GM19328 (cell line): ENCODE measurements around the gene ALG3.
A peak's percentile ranks its signal among the peaks of the same experiment; 100 is the strongest.

ENCODE experiments used
- ATAC-seq: cut with Tn5 transposase; IDR thresholded peaks from one replicate; pipeline ENCODE4 v1.9.1; 2021; ENCODE audit warnings: mild to moderate bottlenecking, moderate library complexity; ENCODE audit not compliant: unreplicated experiment

ALG3 gene

DNA sequence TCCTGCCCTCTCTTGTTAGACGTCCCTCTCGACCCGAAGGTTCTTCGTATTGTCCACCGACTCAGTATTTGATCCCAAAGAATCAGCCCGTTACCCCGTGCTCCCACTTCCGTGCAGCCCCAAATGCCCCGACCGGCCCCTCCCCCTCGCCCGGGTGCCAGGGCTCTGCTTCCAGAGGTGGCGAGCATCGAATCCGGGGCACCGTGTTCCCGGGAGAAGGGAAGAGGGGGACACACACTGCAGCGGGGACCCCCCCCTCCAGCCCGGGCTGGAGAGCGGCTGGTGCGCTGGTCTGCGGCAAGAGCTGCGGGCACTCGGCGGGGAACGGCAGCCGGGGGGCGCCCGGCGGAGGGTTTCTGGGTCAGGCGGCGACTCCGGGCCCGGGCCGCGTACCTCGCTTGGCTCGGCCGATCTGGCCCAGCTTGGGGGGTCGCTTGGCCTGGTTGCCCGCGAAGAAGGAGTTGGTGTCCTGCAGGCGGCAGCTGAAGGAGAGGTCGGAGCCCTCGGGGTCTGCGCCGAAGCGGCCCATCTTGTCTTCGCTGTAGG, 12.0 kb upstream of the ALG3 start:
- no peak for ATAC-seq

DNA sequence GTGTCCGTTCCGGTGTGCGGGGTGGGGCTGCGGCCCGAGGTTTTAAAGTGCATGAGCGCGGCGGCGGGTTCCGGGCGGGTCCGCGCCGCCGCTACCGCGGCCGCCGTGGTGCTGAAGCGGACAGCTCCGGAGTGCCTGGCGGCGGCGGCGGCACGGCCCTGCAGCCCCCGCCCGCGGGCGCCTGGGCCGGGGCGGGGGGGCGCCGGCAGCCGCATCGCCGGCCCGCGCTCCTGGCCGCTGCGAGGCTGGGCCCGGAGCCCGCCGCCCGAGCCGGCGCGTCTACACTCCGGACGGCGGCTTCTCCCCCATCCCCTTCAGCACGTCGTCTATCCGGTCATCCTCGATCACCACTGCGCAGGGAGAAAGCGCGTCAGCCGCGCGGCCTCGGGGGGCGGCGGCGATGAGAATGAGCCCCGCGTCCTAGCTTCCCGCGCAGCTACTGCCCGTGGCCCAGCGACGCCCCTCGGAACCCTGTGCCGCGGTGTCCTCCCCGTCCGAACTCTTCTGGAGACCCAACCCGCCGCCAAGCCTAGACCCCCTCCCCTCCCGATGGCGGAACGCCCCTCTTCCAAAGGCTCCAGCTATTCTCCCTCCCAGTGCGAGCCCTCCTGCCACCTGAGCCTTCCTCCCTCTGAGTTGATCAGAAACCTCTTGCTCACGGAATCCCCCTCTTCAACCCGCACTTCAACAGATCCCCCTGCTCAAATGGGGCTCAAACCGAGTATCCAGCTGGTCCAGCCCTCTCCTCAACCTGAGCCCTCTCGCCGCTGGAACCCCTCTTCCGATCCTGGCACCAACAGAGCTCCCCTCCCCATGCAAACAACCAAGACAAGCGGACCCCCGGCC, 11.3 kb upstream of the ALG3 start:
- no peak for ATAC-seq

DNA sequence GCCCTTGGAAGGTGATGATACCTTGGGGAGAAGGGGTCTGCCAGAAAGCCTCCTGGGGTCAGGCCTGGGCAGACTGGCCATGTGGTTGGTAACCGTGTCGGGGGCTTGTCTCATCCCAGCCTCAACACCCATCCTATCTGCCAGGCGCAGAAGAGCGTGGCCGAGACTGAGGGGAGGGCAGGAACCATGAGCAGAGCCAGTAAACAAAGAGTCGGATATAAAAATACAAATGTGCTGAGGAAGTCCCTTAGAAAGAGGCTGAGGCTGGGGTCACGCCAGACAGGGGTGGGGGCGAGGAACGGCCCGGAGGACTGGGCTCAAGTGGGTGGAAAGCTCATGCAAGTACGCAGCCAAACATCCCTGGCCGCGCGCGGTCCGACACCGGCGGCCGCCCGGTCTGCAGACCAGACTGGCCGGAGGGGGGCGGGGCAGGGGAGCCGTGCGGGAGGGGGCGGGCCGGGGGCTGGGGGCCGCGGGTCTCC, 10.7 kb upstream of the ALG3 start:
- no peak for ATAC-seq

DNA sequence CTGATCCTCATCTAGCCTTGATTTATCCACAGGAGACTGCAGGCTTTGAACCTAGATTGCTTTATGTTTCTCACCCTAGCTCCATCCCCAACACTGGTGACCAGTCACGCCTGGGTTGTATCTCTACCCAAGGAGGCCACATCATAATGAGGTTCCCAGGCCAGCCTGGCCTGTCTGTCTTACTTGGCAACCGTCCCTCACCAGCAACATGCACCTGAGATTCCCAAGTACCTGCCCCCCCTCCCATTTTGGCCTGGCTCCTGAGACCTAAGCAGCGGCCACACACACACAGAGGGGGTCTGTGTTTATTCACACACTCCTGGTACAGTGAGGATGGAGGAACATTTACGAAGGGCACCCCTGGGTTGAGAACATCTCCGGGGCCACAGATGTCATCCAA, 10.2 kb upstream of the ALG3 start:
- no peak for ATAC-seq

DNA sequence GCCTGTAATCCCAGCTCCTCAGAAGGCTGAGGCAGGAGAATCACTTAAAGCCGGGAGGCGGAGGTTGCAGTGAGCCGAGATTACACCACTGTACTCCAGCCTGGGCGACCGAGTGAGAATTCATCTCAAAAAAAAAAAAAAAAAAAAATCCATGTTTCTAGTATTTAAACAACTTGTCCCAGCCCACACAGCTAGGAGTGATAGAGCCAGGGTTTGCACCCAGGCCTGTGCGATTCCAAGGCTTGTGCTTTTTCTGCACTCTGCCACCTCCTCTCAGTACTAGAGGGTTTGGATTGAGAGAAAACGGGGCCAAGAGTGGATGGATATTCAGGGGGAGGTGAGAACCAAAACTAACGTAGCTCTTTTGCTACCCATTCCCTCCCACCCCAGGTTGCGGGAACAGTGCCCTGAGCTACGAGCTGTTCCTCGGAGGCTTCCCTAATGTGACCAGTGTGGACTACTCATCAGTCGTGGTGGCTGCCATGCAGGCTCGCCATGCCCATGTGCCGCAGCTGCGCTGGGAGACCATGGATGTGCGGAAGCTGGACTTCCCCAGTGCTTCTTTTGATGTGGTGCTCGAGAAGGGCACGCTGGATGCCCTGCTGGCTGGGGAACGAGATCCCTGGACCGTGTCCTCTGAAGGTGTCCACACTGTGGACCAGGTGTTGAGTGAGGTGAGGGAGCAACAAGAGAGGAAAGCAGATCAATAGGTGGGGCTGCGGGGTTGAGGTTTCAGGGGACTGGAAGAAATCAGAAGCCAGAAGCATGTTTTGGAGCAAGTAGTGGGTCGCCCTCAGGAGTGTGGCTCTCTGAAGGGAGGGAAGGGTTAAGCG, 8.5 kb upstream of the ALG3 start:
- ATAC-seq: no peak

DNA sequence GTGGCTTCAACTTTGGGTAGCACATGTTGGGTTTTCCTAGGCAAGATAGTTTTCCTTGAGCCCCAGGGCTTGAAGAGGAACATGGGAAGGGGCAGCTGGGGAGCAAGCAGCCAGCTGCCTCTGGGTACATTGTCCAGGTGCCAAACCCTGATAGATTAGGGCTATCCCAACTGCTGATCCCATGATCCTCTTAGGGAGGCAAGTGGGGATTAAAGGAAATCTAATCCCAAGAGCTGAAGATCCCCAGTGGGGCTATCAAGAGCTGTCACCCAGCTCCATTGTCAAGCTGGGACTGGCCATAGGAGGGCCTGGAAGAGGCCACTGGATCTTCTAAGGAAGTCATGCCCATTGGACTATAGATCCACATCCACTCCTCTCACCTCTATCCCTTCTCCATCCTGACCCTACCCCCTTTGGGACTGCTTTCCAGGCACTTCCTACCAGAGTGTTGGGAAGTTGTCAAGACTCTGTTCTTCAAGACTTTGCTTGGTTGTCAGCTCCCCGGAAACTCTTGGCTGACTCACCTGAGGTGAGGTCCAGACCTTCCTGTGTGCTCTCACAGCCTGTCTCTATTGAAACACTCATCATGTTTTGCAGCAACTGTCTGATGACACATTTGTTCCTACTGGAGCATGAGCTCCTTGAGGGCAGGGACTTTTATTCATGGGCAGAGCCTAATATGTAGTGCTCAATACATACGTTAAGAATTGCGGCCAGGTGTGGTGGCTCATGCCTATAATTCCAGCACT, 6.7 kb upstream of the ALG3 start:
- no peak for ATAC-seq

DNA sequence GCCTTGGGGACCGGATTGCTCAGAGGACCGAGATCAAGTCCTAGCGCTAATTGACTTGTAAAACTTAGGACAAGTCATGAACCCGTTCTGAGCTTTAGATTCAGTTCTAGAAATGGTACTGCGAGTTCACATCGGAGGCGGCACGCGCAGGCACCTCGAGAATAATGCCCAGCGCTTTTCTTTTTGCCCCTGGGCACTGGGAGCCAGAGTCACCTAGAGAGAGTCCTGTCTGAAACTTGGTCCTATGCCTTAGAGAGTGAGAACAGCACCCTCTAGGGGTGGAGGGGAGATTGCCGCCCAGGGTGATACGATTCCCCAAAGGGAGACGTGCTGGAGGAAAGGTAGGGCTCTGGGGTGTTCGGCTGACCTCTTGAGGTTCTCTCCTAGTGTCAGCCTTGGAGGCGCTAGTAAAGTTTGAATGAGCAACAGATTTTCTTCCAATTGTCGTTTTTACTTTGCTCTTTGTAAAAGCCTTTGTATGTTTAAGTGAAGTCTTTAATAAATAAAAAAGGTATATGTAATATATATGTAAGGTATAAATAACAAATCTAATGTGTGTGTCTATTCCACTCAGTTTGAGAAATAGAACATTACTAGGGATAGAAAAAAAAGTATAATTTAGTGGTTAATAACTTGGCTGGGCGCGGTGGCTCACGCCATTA, 1.5 kb upstream of the ALG3 start:
- peak; percentile 52 for ATAC-seq

DNA sequence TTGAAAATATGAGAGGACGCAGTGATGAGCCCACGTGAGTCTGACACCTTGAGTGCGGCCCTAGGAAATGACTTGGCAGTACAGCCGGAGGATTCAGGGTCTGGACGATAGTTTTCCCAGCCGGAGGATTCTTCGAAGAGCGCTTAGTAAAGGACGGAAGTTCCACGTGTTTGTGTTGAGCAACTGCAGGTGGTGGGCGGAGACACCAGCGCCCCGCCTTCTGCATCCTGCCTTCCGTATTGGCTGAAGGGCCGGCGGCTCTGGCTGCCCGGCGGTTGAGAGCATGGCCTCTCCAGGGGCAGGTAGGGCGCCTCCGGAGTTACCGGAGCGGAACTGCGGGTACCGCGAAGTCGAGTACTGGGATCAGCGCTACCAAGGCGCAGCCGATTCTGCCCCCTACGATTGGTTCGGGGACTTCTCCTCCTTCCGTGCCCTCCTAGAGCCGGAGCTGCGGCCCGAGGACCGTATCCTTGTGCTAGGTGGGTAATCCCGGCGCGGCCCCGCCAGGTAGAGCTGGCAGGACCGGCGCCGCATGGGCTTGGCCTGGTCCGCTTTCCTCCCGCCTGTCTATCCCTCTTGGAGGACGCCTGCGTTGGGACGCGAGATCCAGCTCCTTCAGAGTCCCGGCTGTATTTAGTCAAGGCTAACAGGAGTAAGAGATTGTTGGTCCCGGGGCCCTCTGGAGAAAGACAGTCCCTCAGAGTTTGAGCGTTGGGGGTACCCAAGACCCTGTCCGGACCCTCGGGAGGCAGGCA, 827 bp upstream of the ALG3 start, which contains the start of gene EEF1AKMT4:
Gene EEF1AKMT4 (plus strand): TSS at position 261 of the 755 bp plus-strand sequence. CDS start 23 bp downstream, at position 284.
- ATAC-seq: peak; percentile 77

DNA sequence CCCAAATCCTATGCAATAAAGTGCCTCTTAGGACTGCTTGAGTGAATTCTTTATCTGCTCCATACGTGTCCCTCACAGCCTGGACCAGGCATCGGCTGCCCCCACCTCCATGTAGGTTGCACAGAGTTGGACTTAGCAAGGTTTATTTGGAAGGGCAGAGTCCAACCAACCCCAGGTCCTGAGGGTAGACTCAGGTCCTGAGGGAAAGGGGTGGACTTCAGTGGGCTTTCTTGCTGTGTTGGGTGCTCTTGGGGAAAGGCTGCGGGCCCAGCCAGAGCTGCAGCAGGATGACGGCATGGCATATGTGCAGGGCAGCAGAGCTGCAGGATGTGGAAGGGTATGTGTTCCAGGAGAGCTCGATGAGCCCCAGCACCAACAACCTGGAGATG, 6.5 kb downstream of the ALG3 start:
- ATAC-seq: no peak

DNA sequence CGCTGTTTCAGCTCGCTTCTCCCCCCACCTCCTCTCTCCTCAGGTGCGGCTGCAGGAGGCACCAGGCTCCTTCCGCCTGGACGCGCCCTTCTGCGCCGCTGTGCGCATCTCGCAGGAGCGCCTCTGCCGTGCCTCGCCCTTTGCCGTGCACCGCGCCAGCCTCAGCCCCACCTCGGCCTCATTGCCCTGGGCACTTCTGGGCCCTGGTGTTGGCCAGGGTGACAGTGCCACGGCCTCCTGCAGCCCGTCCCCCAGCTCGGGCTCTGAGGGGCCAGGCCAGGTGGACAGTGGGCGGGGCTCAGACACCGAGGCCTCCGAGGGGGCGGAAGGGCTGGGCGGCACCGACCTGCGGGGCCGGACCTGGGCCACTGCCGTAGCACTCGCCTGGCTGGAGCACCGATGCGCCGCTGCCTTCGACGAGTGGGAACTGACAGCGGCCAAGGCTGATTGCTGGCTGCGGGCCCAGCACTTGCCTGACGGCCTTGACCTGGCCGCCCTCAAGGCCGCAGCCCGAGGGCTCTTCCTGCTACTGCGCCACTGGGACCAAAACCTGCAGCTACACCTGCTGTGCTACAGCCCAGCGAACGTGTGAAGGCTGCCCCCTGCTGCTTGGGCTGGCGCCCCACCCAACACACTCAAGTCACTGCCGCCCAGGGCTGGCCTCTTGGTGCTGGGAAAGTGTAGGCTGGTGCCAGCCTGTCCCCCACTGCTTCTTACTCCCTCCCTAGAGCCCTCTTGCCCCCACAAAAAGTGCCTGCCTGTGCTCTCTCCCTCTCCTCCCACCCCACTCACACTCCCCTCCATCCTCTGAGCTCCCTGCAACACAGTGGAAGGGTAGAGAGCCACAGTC, 7.1 kb downstream of the ALG3 start:
- ATAC-seq: no peak

DNA sequence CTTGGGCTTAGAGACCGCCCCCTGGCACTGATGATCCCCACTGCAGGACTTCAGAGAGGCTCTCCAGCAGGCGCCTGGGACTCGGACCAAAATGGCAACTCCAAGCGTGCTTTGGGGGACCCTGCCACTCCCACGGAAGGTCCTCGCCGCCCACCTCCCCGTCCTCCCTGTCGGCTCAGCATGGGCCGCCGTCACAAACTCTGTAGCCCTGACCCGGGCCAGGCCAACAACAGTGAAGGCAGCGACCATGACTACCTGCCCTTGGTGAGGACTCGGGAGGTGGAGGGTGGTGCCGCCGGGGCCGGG, 7.7 kb downstream of the ALG3 start:
- ATAC-seq: no peak

DNA sequence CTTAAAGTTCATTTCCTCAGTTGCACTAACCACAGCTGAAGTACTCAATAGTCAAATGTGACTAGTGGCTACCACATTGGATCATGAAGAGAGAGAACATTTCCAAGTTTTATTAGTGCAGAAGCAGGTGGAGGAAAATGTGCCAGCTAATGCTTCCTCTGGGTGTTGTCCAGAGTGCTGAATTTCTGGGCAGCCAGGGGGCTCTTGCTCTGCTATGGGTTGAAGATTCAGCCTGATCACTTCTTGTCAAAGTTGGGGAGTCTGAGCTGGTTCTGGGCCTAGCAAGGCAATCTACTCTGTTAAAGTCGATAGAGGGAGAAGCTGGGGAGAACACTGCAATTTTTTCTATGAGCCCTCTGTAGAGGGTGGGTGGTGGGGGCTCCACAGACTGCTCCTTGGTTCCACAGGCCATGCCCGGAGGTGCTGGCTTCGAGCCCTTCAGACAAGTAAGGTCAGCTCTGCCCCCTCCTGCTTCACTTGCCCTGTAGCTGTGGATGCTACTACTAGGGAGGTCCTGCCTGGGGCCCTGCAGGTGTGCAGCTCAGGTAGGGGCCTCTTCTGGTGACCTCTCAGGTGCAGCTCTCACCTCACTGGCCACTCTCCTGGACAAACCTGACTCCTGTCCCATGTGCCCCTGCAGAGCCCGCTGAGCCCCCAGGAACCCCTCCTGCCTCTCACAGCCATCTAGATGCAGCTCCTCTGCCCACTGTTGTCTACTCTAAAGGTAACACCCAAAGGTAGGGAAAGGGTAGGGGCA, 8.2 kb downstream of the ALG3 start:
- ATAC-seq: no peak

DNA sequence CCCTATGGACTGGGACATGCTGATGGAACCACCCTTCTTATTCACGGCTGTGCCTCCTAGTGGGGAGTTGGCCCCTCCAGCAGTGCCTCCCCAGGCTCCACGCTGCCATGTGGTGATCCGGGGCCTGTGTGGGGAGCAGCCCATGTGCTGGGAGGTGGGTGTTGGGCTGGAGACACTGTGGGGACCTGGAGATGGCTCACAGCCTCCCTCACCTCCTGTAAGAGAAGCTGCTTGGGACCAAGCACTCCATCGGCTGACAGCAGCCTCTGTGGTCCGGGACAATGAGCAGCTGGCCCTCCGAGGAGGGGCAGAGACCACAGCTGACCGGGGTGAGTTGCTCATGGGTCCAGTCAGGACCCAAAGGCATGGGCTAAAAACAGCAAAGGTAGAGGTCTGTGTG, 9.1 kb downstream of the ALG3 start:
- no peak for ATAC-seq

DNA sequence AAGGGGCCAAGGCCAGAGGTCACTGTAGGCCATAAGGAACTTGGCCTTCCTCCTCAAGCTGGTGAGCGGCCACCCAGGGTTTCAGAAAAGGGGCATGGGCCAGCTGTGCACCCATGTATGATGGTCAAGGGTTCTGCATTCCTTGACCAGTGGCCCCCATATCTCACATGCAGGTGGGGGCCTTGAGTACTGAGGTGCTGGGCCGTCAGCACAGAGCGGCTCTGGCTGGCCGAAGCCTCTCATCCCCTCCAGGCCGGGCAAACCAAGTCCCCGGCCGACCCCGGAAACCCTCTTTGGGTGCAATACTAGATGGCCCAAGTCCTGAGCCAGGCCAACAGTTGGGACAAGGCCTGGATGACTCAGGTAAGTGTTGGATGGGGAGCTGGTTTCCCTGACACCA, 9.5 kb downstream of the ALG3 start:
- no peak for ATAC-seq

DNA sequence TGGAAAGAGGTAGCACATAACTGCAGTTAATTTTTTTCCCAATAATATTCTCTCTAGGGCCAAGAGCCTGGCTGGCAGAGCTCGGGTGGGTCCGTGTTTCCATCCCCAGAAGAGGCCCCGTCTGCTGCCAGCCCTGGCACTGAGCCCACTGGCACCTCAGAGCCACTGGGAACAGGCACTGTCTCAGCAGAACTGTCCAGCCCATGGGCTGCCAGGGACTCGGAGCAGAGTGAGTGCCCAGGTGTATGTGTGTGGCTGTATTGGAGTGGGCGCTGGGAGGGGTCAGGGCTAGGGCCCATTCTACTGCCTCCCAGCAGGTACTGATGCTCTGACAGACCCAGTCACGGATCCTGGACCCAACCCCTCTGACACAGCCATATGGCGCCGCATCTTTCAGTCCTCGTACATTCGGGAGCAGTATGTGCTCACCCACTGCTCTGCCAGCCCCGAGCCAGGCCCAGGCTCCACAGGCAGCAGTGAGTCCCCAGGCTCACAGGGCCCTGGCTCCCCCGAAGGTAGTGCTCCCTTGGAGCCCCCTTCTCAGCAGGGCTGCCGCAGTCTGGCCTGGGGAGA, 10.4 kb downstream of the ALG3 start:
- ATAC-seq: no peak

DNA sequence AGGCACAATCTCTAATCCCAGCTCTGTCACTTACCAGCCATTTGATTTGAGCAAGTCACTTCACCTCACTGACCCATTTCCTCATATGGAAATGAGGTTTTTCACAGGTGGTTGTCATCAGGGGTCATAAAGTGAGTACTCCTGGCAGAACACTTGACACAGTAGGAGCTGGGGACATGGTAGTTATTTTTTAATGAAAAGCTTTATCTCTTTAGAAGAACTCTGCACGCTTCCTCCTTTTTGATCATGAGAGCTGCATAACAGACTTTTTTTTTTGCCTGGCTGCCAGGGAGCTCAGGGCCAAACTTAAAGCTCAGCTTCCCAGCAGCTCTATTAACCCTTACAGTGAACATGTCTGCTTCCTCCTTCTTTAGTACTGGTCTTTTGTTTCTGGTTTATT, 11.0 kb downstream of the ALG3 start:
- no peak for ATAC-seq

DNA sequence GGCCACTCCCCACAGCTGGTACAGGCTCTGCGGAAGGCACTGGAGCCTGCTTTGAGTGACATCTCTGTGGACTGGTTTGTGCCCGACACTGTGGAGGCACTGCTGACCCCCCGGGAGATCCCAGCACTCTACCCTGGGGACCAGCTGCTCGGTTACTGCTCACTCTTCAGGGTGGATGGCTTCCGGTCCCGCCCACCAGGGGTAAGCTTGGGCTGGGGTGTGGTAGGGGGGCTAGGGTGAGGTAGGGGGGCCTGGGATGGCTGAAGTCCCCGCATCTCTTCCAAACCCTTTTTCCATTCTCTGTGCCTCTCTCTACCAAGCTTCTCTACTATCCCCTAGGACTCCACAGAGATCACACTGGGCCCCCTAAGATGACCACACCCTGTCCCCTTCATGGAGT, 11.6 kb downstream of the ALG3 start:
- no peak for ATAC-seq

DNA sequence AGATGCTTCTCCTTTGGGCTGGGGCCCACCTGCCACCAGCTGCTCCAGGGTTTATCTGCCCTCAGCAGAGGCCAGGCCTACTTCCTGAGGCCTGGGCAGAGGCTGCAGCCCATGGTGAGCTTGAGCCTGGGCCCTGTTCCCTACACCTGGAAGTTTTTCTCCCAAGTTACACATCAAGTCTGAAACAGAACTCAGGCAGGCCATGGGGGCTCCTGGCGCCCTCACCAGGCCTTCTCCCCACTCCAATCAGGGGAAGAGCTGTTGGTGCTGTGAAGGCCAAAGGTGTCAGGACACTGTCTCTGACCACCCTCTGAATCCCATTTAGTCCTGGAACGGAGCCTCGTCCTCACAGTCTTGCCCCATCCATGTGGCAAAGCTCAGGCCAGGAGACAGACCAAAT, 12.1 kb downstream of the ALG3 start:
- ATAC-seq: no peak
